ENCODE results near the gene RERE. TPM values are rescaled to one million over a fixed set of nuclear protein-coding genes. Genes with fewer than 3 reads are reported as not detected.

RERE gene
- total and polyA plus RNA-seq, 4 donors, result 26.8 to 133 (median 82.7) TPM

- no peaks in the 10 kb centered on the region for H3K4me1 ChIP-seq (ENCODE audit: control insufficient read depth in 1 of 2, insufficient read depth in 2 of 2, low read length in 2 of 2)
- intact Hi-C loops (cut with DNase I), result no loop called here
- no peaks in the 10 kb centered on the region for H3K27me3 ChIP-seq (ENCODE audit: control insufficient read depth in 1 of 2, insufficient read depth in 2 of 2, low read length in 1 of 2)
- H3K27ac ChIP-seq (ENCODE audit: low read depth in 1 of 2, low read length in 2 of 2), result no peak overlapping the region
- WGBS, 2 donors, result 91 to 95% methylated on average over 18 of the region's 18 CpGs
- ATAC-seq (ENCODE audit: low FRiP score) (no peak), DNase-seq (no peak)
- H3K36me3 ChIP-seq (ENCODE audit: control insufficient read depth in 1 of 2, insufficient read depth in 2 of 2, low read length in 1 of 2), result no peaks in the 10 kb centered on the region
- H3K9me3 ChIP-seq (ENCODE audit: control insufficient read depth, low read length), result no peaks in the 10 kb centered on the region
- no peak overlapping the region for H3K4me3 ChIP-seq (ENCODE audit: low read length in 2 of 2)
Observed at GRCh38 chr1:8345621-8346415, 471.6 kb downstream of the RERE start.

GRCh38 chr1:8344893-8345507 is 472.4 kb downstream of the RERE start:
- no peak overlapping the region for H3K27ac ChIP-seq (ENCODE audit: low read depth in 1 of 2, low read length in 2 of 2)
- DNase-seq (peak in 1 of 2 donors; percentile 43), ATAC-seq (ENCODE audit: low FRiP score) (no peak)
- H3K9me3 ChIP-seq (ENCODE audit: control insufficient read depth, low read length), result no peaks in the 10 kb centered on the region
- no peaks in the 10 kb centered on the region for H3K4me1 ChIP-seq (ENCODE audit: control insufficient read depth in 1 of 2, insufficient read depth in 2 of 2, low read length in 2 of 2)
- no peaks in the 10 kb centered on the region for H3K36me3 ChIP-seq (ENCODE audit: control insufficient read depth in 1 of 2, insufficient read depth in 2 of 2, low read length in 1 of 2)
- no peaks in the 10 kb centered on the region for H3K27me3 ChIP-seq (ENCODE audit: control insufficient read depth in 1 of 2, insufficient read depth in 2 of 2, low read length in 1 of 2)
- H3K4me3 ChIP-seq (ENCODE audit: low read length in 2 of 2), result no peak overlapping the region
- WGBS, 2 donors, result 96 to 97% methylated on average over 10 of the region's 10 CpGs
- intact Hi-C loops (cut with DNase I), result no loop called here

- H3K27ac ChIP-seq (ENCODE audit: low read depth in 1 of 2, low read length in 2 of 2), result peak overlapping the region; percentile 80 to 93
- peak; percentile 91 for ATAC-seq (ENCODE audit: low FRiP score)
- peak; percentile 92 to 95 for DNase-seq
- no peaks in the 10 kb centered on the region for H3K4me1 ChIP-seq (ENCODE audit: control insufficient read depth in 1 of 2, insufficient read depth in 2 of 2, low read length in 2 of 2)
- H3K4me3 ChIP-seq (ENCODE audit: low read length in 2 of 2), result no peak overlapping the region
- 2 to 6% methylated on average over 32 of the region's 32 CpGs for WGBS, 2 donors
- no peaks in the 10 kb centered on the region for H3K9me3 ChIP-seq (ENCODE audit: control insufficient read depth, low read length)
- no peaks in the 10 kb centered on the region for H3K27me3 ChIP-seq (ENCODE audit: control insufficient read depth in 1 of 2, insufficient read depth in 2 of 2, low read length in 1 of 2)
- intact Hi-C loops (cut with DNase I), result no loop called here
- peaks cover 0 to 1% of the 10 kb centered on the region in 2 donors for H3K36me3 ChIP-seq (ENCODE audit: control insufficient read depth in 1 of 2, insufficient read depth in 2 of 2, low read length in 1 of 2)
Observed at GRCh38 chr1:8343464-8344001, 473.9 kb downstream of the RERE start.

- peak; percentile 45 for ATAC-seq (ENCODE audit: low FRiP score)
- peak overlapping the region; percentile 52 to 93 for H3K27ac ChIP-seq (ENCODE audit: low read depth in 1 of 2, low read length in 2 of 2)
- H3K27me3 ChIP-seq (ENCODE audit: control insufficient read depth in 1 of 2, insufficient read depth in 2 of 2, low read length in 1 of 2), result no peaks in the 10 kb centered on the region
- no peaks in the 10 kb centered on the region for H3K4me1 ChIP-seq (ENCODE audit: control insufficient read depth in 1 of 2, insufficient read depth in 2 of 2, low read length in 2 of 2)
- 26 to 27% methylated on average over 11 of the region's 11 CpGs for WGBS, 2 donors
- no peak for DNase-seq
- H3K4me3 ChIP-seq (ENCODE audit: low read length in 2 of 2), result no peak overlapping the region
- no peaks in the 10 kb centered on the region for H3K9me3 ChIP-seq (ENCODE audit: control insufficient read depth, low read length)
- intact Hi-C loops (cut with DNase I), result no loop called here
- peaks cover 0 to 1% of the 10 kb centered on the region in 2 donors for H3K36me3 ChIP-seq (ENCODE audit: control insufficient read depth in 1 of 2, insufficient read depth in 2 of 2, low read length in 1 of 2)
Observed at GRCh38 chr1:8343044-8343443, 474.4 kb downstream of the RERE start.

GRCh38 chr1:8342325-8342724 is 475.1 kb downstream of the RERE start:
- ATAC-seq (ENCODE audit: low FRiP score) (no peak), DNase-seq (no peak)
- 69% methylated on average over 10 of the region's 10 CpGs for WGBS, 2 donors
- Histone ChIP-seq H3K36me3 (ENCODE audit: control insufficient read depth in 1 of 2, insufficient read depth in 2 of 2, low read length in 1 of 2) (peaks cover 0 to 5% of the 10 kb centered on the region in 2 donors), H3K27me3 (ENCODE audit: control insufficient read depth in 1 of 2, insufficient read depth in 2 of 2, low read length in 1 of 2) (no peaks in the 10 kb centered on the region), H3K4me3 (ENCODE audit: low read length in 2 of 2) (no peak overlapping the region), H3K9me3 (ENCODE audit: control insufficient read depth, low read length) (no peaks in the 10 kb centered on the region), H3K27ac (ENCODE audit: low read depth in 1 of 2, low read length in 2 of 2) (peak overlapping the region in 1 of 2 donors; percentile 8), H3K4me1 (ENCODE audit: control insufficient read depth in 1 of 2, insufficient read depth in 2 of 2, low read length in 2 of 2) (no peaks in the 10 kb centered on the region)
- intact Hi-C loops (cut with DNase I), result no loop called here

GRCh38 chr1:8340448-8340847 is 477.0 kb downstream of the RERE start:
- H3K4me3 ChIP-seq (ENCODE audit: low read length in 2 of 2), result no peak overlapping the region
- H3K36me3 ChIP-seq (ENCODE audit: control insufficient read depth in 1 of 2, insufficient read depth in 2 of 2, low read length in 1 of 2), result peaks cover 0 to 5% of the 10 kb centered on the region in 2 donors
- DNase-seq (no peak), ATAC-seq (ENCODE audit: low FRiP score) (no peak)
- no peaks in the 10 kb centered on the region for H3K27me3 ChIP-seq (ENCODE audit: control insufficient read depth in 1 of 2, insufficient read depth in 2 of 2, low read length in 1 of 2)
- intact Hi-C loops (cut with DNase I), result no loop called here
- 76 to 77% methylated on average over 6 of the region's 6 CpGs for WGBS, 2 donors
- no peaks in the 10 kb centered on the region for H3K9me3 ChIP-seq (ENCODE audit: control insufficient read depth, low read length)
- H3K4me1 ChIP-seq (ENCODE audit: control insufficient read depth in 1 of 2, insufficient read depth in 2 of 2, low read length in 2 of 2), result no peaks in the 10 kb centered on the region
- H3K27ac ChIP-seq (ENCODE audit: low read depth in 1 of 2, low read length in 2 of 2), result no peak overlapping the region

GRCh38 chr1:8339203-8339600 is 478.2 kb downstream of the RERE start:
- intact Hi-C loops (cut with DNase I), result no loop called here
- 91% methylated on average over 13 of the region's 13 CpGs for WGBS, 2 donors
- H3K4me1 ChIP-seq (ENCODE audit: control insufficient read depth in 1 of 2, insufficient read depth in 2 of 2, low read length in 2 of 2), result no peaks in the 10 kb centered on the region
- no peak overlapping the region for H3K4me3 ChIP-seq (ENCODE audit: low read length in 2 of 2)
- H3K9me3 ChIP-seq (ENCODE audit: control insufficient read depth, low read length), result no peaks in the 10 kb centered on the region
- peaks cover 0 to 5% of the 10 kb centered on the region in 2 donors for H3K36me3 ChIP-seq (ENCODE audit: control insufficient read depth in 1 of 2, insufficient read depth in 2 of 2, low read length in 1 of 2)
- no peak overlapping the region for H3K27ac ChIP-seq (ENCODE audit: low read depth in 1 of 2, low read length in 2 of 2)
- DNase-seq, result no peak
- no peak for ATAC-seq (ENCODE audit: low FRiP score)
- no peaks in the 10 kb centered on the region for H3K27me3 ChIP-seq (ENCODE audit: control insufficient read depth in 1 of 2, insufficient read depth in 2 of 2, low read length in 1 of 2)

- intact Hi-C loops (cut with DNase I), result no loop called here
- no peaks in the 10 kb centered on the region for H3K27me3 ChIP-seq (ENCODE audit: control insufficient read depth in 1 of 2, insufficient read depth in 2 of 2, low read length in 1 of 2)
- H3K36me3 ChIP-seq (ENCODE audit: control insufficient read depth in 1 of 2, insufficient read depth in 2 of 2, low read length in 1 of 2), result peaks cover 0 to 5% of the 10 kb centered on the region in 2 donors
- no peak overlapping the region for H3K4me3 ChIP-seq (ENCODE audit: low read length in 2 of 2)
- DNase-seq (no peak), ATAC-seq (ENCODE audit: low FRiP score) (no peak)
- no peak overlapping the region for H3K27ac ChIP-seq (ENCODE audit: low read depth in 1 of 2, low read length in 2 of 2)
- 93 to 95% methylated on average over 26 of the region's 26 CpGs for WGBS, 2 donors
- no peaks in the 10 kb centered on the region for H3K4me1 ChIP-seq (ENCODE audit: control insufficient read depth in 1 of 2, insufficient read depth in 2 of 2, low read length in 2 of 2)
- no peaks in the 10 kb centered on the region for H3K9me3 ChIP-seq (ENCODE audit: control insufficient read depth, low read length)
Observed at GRCh38 chr1:8338526-8339202, 478.8 kb downstream of the RERE start.
